Ascending aorta (tissue), 2 donors: Measurements from ENCODE around the gene GAD2. TPM values are rescaled to one million over a fixed set of nuclear protein-coding genes. Genes with fewer than 3 reads are reported as not detected.

Experiments
- DNase-seq, 2 donors: peaks; one replicate each; pipeline ENCODE4 v3.0.0-alpha.2; 2019; ENCODE audit warnings: low spot score in 2 of 2
- H3K27ac ChIP-seq, 2 donors: fragments of 200-600 bp; sonication (generic); one replicate each; pipeline ENCODE4 v1.5.1; 2016 to 2017; ENCODE audit warnings: mild to moderate bottlenecking in 1 of 2
- H3K27me3 ChIP-seq: fragments of 200-600 bp; sonication (generic); one replicate; pipeline ENCODE4 v1.5.1; 2017
- H3K36me3 ChIP-seq, 2 donors: fragments of 200-600 bp; sonication (generic); one replicate each; pipeline ENCODE4 v1.5.1; 2016
- H3K4me1 ChIP-seq, 2 donors: fragments of 200-600 bp; sonication (generic); one replicate each; pipeline ENCODE4 v1.5.1; 2016 to 2017; ENCODE audit warnings: mild to moderate bottlenecking in 1 of 2
- H3K4me3 ChIP-seq, 2 donors: fragments of 200-600 bp; sonication (generic); one replicate each; pipeline ENCODE4 v1.5.1; 2016 to 2017; ENCODE audit warnings: mild to moderate bottlenecking in 1 of 2
- H3K9me3 ChIP-seq, 2 donors: fragments of 200-600 bp; sonication (generic); one replicate each; pipeline ENCODE4 v1.5.1; 2016
- intact Hi-C: fragments of 100-400 bp; cut with DNase I; formaldehyde crosslinking; loops from one replicate; pipeline ENCODE4 v1.15.1; 2023
- total RNA-seq: library from RNA; depleted of rRNA; stranded (reverse); fragments of >200 nt; gene quantifications from one replicate; pipeline ENCODE4 v1.1.0, GENCODE V29; 2016
- TF ChIP-seq, protein P1 (sequence below), 3 experiments: fragments of 200-600 bp in 2 of 3; fragments of 450-650 bp in 1 of 3; sonication (generic) in 2 of 3; IDR thresholded peaks; one replicate each; pipeline ENCODE4 v1.5.1; 2016 to 2019; ENCODE audit warnings: antibody characterized with exemption in 3 of 3, mild to moderate bottlenecking in 1 of 3, moderate library complexity in 1 of 3

GAD2 gene
- total RNA-seq, 1 donor from 2014 or later: not detected

DNA sequence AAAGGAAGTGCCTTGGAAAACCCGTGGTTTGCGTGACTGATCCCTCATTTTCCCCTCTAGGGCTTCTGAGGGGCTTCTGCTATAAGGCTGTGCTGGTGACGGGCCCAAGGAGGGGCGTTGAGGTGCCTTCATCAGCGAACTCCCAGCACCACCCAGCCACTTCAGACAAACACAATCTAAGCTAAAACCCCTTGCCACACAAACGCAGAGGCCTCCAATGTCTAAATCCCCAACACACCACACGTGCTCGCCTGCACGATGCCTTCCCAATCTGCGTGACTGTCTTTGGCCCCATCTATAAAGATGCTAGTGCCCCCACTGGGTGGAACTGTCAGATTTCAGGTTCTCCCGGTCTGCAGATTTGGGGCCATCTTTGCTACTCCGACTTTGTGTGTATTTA is 4.1 kb upstream of the GAD2 start:
- TF ChIP-seq, protein P1, sequence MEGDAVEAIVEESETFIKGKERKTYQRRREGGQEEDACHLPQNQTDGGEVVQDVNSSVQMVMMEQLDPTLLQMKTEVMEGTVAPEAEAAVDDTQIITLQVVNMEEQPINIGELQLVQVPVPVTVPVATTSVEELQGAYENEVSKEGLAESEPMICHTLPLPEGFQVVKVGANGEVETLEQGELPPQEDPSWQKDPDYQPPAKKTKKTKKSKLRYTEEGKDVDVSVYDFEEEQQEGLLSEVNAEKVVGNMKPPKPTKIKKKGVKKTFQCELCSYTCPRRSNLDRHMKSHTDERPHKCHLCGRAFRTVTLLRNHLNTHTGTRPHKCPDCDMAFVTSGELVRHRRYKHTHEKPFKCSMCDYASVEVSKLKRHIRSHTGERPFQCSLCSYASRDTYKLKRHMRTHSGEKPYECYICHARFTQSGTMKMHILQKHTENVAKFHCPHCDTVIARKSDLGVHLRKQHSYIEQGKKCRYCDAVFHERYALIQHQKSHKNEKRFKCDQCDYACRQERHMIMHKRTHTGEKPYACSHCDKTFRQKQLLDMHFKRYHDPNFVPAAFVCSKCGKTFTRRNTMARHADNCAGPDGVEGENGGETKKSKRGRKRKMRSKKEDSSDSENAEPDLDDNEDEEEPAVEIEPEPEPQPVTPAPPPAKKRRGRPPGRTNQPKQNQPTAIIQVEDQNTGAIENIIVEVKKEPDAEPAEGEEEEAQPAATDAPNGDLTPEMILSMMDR (IDR thresholded peaks at IDR 0.05): no peak
- H3K4me3 ChIP-seq: no peak overlapping the region
- no peaks in the 10 kb centered on the region for H3K36me3 ChIP-seq
- DNase-seq: no peak
- peaks cover 0 to 3% of the 10 kb centered on the region in 2 donors for H3K4me1 ChIP-seq
- H3K27ac ChIP-seq: no peak overlapping the region
- H3K27me3 ChIP-seq: peaks cover 15% of the 10 kb centered on the region
- intact Hi-C loops: no loop called here
- H3K9me3 ChIP-seq: peaks cover 0 to 3% of the 10 kb centered on the region in 2 donors

DNA sequence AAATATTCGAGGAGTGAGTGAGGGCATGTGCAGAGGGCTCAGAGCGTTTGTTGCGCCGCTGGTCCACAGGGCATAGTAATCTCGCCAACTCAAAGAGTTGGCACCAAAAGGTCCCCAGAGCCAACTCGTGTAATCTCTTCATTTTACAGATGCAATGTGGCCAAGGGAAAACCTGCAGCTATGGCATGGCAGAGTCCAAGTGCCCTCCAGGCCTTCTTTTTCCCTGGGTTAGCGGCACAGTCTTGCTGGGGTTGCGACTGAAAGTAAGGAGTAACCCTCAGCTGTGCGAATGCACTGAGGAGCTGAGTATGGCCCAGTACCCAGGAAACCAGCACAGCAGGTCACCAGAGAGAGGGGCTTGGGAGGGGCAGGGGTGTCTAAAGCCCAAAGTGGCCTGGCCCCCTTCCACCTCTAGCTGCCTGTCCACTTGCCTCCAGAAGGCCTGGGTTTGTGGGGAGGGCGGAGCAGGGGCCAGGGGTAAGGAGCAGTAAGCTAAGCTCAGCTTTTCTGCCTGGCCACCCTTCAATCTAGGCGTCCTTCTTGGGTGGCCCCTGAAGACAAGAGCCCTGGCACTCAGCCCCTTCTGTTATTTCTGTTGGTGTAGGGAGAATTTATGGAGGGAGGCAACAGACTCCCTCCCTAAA is 3.3 kb upstream of the GAD2 start:
- Histone ChIP-seq H3K4me3 (no peak overlapping the region), H3K27me3 (peaks cover 22% of the 10 kb centered on the region), H3K27ac (no peak overlapping the region), H3K36me3 (no peaks in the 10 kb centered on the region), H3K9me3 (no peaks in the 10 kb centered on the region), H3K4me1 (peaks cover 0 to 3% of the 10 kb centered on the region in 2 donors)
- intact Hi-C loops: no loop called here
- TF ChIP-seq, protein P1 (IDR thresholded peaks at IDR 0.05): no peak
- DNase-seq: no peak

DNA sequence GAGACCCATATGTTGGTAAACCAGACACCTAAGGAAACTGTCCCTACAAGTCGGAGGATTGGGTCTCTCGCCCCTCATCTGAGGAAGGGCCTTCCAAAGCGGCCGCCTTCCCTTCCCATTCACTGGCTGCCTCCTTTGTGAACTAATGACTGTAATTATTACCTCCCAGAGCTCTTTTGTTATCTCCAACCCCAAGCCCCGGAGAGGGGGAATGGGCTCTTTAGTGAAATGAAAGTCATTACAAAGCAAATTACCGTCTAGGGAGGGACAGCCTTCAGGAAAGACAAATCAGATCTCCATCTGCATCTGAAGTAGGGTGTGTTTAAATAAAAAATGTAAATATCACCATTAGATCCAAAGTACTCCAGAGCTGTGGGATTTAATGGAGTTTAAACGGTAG is 2.6 kb upstream of the GAD2 start:
- Histone ChIP-seq H3K27ac (no peak overlapping the region), H3K27me3 (peaks cover 22% of the 10 kb centered on the region), H3K9me3 (no peaks in the 10 kb centered on the region), H3K36me3 (no peaks in the 10 kb centered on the region), H3K4me1 (peaks cover 0 to 3% of the 10 kb centered on the region in 2 donors), H3K4me3 (no peak overlapping the region)
- intact Hi-C loops: no loop called here
- TF ChIP-seq, protein P1 (IDR thresholded peaks at IDR 0.05): no peak
- DNase-seq: no peak

DNA sequence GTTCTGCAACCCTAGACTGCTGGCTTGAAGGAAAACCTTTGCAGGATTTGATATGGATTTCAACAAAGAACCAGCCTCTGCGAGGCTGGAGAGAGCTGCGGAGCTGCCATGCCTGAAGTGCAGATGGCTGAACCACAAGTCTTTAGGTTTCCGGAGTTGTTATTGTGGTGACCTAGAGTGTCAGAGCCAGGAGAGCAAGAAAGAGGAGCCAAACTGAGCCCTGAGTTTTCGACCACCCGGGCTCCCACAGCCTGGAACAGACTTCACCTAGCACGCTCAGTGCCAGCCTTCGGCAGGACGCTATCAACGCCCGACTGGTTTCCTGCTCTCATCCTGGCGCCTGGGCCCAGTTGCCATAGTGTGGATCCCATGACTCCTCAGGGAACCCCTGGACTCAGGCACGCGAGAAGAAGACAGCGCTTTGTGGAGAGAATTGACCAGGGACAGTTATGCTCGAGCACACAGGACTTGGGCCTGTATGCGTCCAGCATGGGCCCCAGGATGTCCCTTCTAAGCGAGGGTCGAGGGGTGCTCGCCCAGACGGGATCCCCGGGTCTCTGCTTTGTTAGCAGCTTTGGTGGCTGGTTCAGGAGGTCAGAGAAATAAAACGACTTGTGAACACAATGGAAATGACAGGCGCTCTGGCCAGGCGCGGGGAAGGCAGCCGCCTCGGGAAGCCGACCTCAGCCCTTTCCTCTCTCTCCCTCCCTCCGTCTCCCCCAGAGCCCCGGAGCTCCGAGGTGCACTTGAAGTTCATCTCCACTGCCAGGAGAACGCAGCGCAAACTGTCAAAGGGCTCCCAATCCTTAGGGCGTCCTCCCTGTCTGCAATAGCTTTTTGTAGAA is 1.8 kb upstream of the GAD2 start:
- peaks cover 0 to 3% of the 10 kb centered on the region in 2 donors for H3K4me1 ChIP-seq
- TF ChIP-seq, protein P1 (IDR thresholded peaks at IDR 0.05): no peak
- intact Hi-C loops: no loop called here
- peak overlapping the region in 1 of 2 donors; percentile 48 for H3K4me3 ChIP-seq
- no peaks in the 10 kb centered on the region for H3K9me3 ChIP-seq
- no peaks in the 10 kb centered on the region for H3K36me3 ChIP-seq
- H3K27me3 ChIP-seq: peaks cover 22% of the 10 kb centered on the region
- no peak overlapping the region for H3K27ac ChIP-seq
- DNase-seq: no peak

DNA sequence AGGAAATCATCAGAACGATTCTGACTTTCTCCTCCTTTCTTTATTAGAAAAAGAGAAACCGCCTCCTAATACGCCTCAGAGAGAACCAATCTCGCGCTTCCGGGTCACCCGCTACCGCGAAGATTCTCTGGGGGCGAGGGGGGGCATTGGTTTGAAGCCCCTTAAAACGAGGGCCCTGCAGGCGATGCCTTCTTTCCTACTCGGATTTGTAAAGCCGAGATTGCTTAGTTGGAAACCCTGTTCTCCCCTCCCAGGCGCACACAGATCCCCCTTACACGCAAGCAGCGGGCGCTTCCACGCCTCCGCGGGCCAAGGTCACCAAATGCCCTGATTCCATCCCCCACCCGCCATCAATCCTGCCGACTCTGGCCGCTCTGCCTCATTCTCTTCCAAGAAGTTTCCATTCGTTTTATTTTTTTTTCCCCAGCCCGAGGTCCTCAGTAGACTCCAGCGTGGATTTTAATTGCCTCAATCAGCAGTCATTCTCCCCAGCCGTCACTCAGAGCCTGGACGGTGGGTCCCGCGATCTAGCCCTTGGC is 1.1 kb upstream of the GAD2 start:
- TF ChIP-seq, protein P1 (IDR thresholded peaks at IDR 0.05): no peak
- peaks cover 0 to 3% of the 10 kb centered on the region in 2 donors for H3K4me1 ChIP-seq
- peak overlapping the region; percentile 18 to 48 for H3K4me3 ChIP-seq
- no peaks in the 10 kb centered on the region for H3K9me3 ChIP-seq
- intact Hi-C loops: no loop called here
- peaks cover 22% of the 10 kb centered on the region for H3K27me3 ChIP-seq
- H3K36me3 ChIP-seq: no peaks in the 10 kb centered on the region
- no peak for DNase-seq
- no peak overlapping the region for H3K27ac ChIP-seq
